ENCODE results near the gene MYO7B.

- TF ChIP-seq CTCF (IDR thresholded peaks at IDR 0.05) (no peak), FOSL2 (IDR thresholded peaks at IDR 0.05) (no peak), FOSL2 (CRISPR knock-in tag; IDR thresholded peaks at IDR 0.05) (no peak), POLR2A (IDR thresholded peaks at IDR 0.05; ENCODE audit: low read length) (no peak), CEBPB (IDR thresholded peaks at IDR 0.05) (no peak), REST (IDR thresholded peaks at IDR 0.05) (no peak), ELK1 (IDR thresholded peaks at IDR 0.05; ENCODE audit: low read depth, low read length) (no peak), RAD21 (conservative IDR thresholded peaks at IDR 0.05 in 1 of 2, IDR thresholded peaks at IDR 0.05 in 1 of 2) (no peak), CBX2 (IDR thresholded peaks at IDR 0.05; ENCODE audit: borderline replicate concordance, low read depth) (no peak), USF2 (IDR thresholded peaks at IDR 0.05) (no peak), HMGXB4 (CRISPR knock-in tag; IDR thresholded peaks at IDR 0.05; ENCODE audit: borderline replicate concordance) (no peak), NFE2L2 (conservative IDR thresholded peaks at IDR 0.05; ENCODE audit: low read length) (no peak), ATOH8 (CRISPR knock-in tag; IDR thresholded peaks at IDR 0.05; ENCODE audit: low read depth) (no peak)
These were observed 2.2 kb downstream of the MYO7B start for GRCh38 chr2:127537644-127538043.

Data from A549 (cell line).